IPS DF 4.7 (cell line): Measurements from ENCODE around the gene SRPRA.

Experiments
- DNase-seq: peaks from one replicate; pipeline ENCODE4 v3.0.0-alpha.2; 2013; ENCODE audit warnings: low spot score; ENCODE audit errors: extremely low read depth

Gene SRPRA

GRCh38 chr11:126229858-126230540 lies 38.7 kb downstream of the SRPRA start:
- DNase-seq, result no peak

- DNase-seq, result no peak
Measured at GRCh38 chr11:126226334-126227084, 42.2 kb downstream of the SRPRA start.

DNA sequence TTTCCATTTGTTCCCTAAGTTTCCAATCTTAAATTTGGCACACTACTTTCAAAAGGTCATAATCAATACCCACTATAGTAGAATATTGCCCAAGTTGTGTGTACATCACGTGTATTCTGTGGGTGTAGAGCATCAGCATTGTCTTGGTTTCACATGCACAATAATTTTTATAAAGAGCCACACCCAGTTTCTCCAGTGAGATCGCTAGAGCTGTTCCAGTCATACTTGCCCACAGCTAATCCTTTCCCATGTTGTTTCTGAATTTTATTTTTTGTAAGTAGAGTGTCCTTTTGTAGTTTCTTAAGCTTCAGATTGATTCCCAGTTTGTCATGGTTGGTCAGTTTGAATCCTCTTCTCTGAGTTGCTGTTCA lies 43.4 kb downstream of the SRPRA start:
- no peak for DNase-seq

DNA sequence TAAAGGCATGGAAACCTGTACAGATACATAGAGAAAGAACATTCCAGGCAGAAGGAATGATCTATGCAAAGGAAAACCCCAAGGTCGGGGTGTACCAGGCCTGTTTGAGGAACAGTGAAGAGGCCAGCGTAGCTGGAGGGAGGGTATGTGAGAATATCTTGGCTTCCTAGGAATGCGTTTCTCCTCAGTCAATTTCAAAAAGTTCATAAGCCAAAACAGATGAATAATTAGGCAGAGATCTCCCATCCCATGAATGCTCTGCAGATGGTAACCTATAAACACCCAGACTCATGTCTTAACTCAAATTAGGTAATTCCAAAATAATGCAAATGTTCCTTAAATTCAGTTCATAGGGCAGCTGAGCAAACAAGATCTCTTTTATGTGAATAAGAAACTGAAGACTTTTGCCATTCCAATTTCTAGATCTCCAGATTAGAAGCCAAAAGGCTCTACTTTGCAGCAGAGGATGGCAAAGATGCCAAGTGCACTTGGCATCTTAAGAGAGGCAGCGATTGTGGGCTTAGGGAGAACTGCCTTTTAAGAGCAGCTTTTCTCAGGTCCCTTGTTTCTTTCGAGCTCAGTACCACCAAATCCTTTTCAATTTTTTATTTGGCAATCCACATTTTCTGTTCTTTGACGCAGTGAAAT lies 43.9 kb downstream of the SRPRA start:
- no peak for DNase-seq

- DNase-seq, result no peak
Measured at GRCh38 chr11:126219547-126219946, 49.1 kb downstream of the SRPRA start.

DNA sequence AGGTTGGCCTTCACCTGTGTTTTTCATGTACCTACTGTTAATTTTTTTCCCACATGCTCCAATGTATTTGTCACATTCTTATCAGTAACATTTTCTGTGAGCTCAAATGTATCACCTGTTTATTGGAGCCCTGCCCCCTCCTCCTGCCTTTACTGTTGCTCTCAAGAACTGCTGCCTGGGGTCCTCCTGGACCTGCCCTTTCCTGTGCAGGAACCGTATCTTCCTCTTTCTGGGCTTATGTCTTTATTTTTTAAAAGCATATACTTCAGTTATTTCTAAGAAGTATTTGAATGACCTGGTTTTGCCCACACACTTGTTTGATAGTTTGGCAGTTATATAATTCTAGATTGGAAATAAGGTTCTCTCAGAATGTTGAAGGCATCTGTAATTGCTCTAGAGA lies 51.2 kb downstream of the SRPRA start:
- no peak for DNase-seq

- DNase-seq, result no peak
Measured at GRCh38 chr11:126216526-126217305, 52.0 kb downstream of the SRPRA start.

DNA sequence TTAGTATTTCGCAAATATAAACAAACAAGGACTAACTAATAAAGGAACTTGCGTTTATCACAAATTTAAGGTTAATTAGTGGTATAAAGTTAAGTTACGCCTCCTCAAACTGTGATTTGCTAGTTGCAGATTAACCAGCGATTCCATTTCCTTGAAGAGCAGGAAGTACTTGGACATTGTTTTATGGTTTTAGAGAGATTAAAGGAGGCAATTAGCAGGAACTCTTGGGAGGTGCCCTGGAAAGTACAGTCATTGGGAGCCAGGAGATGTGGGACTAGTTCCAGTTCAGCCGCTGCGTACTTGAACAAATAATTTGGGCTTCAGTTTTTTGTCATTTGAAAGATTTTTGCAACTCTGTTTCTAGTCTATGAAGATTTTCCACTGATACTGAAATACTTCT lies 53.9 kb downstream of the SRPRA start:
- DNase-seq, result no peak

GRCh38 chr11:126214441-126214840 lies 54.3 kb downstream of the SRPRA start:
- DNase-seq, result no peak
